ENCODE data around the gene GNB2.

Gene GNB2

GRCh38 chr7:100728196-100728595 lies 54.7 kb downstream of the GNB2 start:
- no peak overlapping the region for H3K4me3 ChIP-seq (ENCODE audit: low read depth, low read length)
- TF ChIP-seq CTCF (conservative IDR thresholded peaks at IDR 0.05; ENCODE audit: low read depth, low read length): no peak
- DNase-seq (ENCODE audit: low read depth): no peak
